HepG2 (cell line): ENCODE results near the gene DNASE2. TPM values are rescaled to one million over a fixed set of nuclear protein-coding genes. Genes with fewer than 3 reads are reported as not detected.
A peak's percentile ranks its signal among the peaks of the same experiment; 100 is the strongest.

Source experiments
- ARID3A ChIP-seq: IDR thresholded peaks from 2 replicates; pipeline ENCODE4 v1.6.1; 2012; ENCODE audit warnings: low read depth, low read length, improper control_type of control experiment
- CBFB ChIP-seq: sonication (generic); formaldehyde crosslinking; IDR thresholded peaks from 2 replicates; pipeline ENCODE4 v1.4.0; 2020; ENCODE audit warnings: missing genetic modification reagents
- GLI4 ChIP-seq: sonication (generic); formaldehyde crosslinking; IDR thresholded peaks from 2 replicates; pipeline ENCODE4 v1.5.1; 2020; ENCODE audit warnings: missing genetic modification reagents, mild to moderate bottlenecking, moderate library complexity, borderline replicate concordance
- GLMP ChIP-seq: sonication (generic); formaldehyde crosslinking; IDR thresholded peaks from 2 replicates; pipeline ENCODE4 v1.9.0; 2021; ENCODE audit warnings: missing genetic modification reagents, mild to moderate bottlenecking, borderline replicate concordance
- MEF2D ChIP-seq: sonication (generic); formaldehyde crosslinking; IDR thresholded peaks from 2 replicates; pipeline ENCODE4 v1.5.1; 2020; ENCODE audit warnings: mild to moderate bottlenecking, missing genetic modification reagents
- MXD3 ChIP-seq: IDR thresholded peaks from 2 replicates; pipeline ENCODE4 v1.6.1; 2016; ENCODE audit warnings: mild to moderate bottlenecking, missing biosample characterization, missing genetic modification reagents
- PHF21A ChIP-seq: sonication (generic); formaldehyde crosslinking; IDR thresholded peaks from 2 replicates; pipeline ENCODE4 v1.5.0; 2020; ENCODE audit warnings: mild to moderate bottlenecking, missing genetic modification reagents
- RCOR2 ChIP-seq: IDR thresholded peaks from 2 replicates; pipeline ENCODE4 v1.6.1; 2016; ENCODE audit warnings: missing biosample characterization, missing genetic modification reagents
- SRSF1 ChIP-seq: fragments of 200-400 bp; formaldehyde crosslinking; optimal IDR thresholded peaks from 2 replicates; pipeline ENCODE3; 2017; ENCODE audit warnings: mild to moderate bottlenecking, low read depth, low read length, moderate library complexity
- TGIF2 ChIP-seq: IDR thresholded peaks from 2 replicates; pipeline ENCODE4 v1.6.1; 2016; ENCODE audit warnings: control low read depth, missing compliant biosample characterization
- ZBTB49 ChIP-seq: sonication (generic); formaldehyde crosslinking; IDR thresholded peaks from 2 replicates; pipeline ENCODE4 v1.4.0; 2020; ENCODE audit warnings: missing genetic modification reagents, borderline replicate concordance
- ZNF552 ChIP-seq: sonication (generic); formaldehyde crosslinking; IDR thresholded peaks from 2 replicates; pipeline ENCODE4 v1.9.0; 2022; ENCODE audit warnings: missing genetic modification reagents, mild to moderate bottlenecking, borderline replicate concordance
- ZNF687 ChIP-seq: sonication (generic); formaldehyde crosslinking; IDR thresholded peaks from 2 replicates; pipeline ENCODE4 v1.5.1; 2020; ENCODE audit warnings: mild to moderate bottlenecking, missing genetic modification reagents, moderate library complexity
- ZNF766 ChIP-seq: sonication (generic); formaldehyde crosslinking; IDR thresholded peaks from 2 replicates; pipeline ENCODE4 v1.5.0; 2020; ENCODE audit warnings: missing genetic modification reagents, borderline replicate concordance
- ZSCAN5A ChIP-seq: sonication (generic); formaldehyde crosslinking; IDR thresholded peaks from 2 replicates; pipeline ENCODE4 v1.8.0; 2022; ENCODE audit warnings: mild to moderate bottlenecking, missing genetic modification reagents, borderline replicate concordance
- polyA plus RNA-seq, 8 experiments: library from polyadenylated mRNA; depleted of rRNA in 3 of 8; stranded (reverse) in 7 of 8; unstranded in 1 of 8; fragments of >200 nt; fragmentation: Illumina TruSeq in 4 of 8; extraction: Trizol in 4 of 8; gene quantifications; 2 replicates each; pipeline versions ENCODE4 v1.2.1 to v1.2.3, GENCODE V29; 2011 to 2016; ENCODE audit warnings: low read depth in 4 of 8, missing spikeins in 1 of 8, mixed read lengths in 1 of 8; ENCODE audit not compliant: insufficient read depth in 1 of 8
- total RNA-seq, 5 experiments: library from RNA; depleted of rRNA; stranded (reverse); fragments of >200 nt; fragmentation: Illumina TruSeq; extraction: Trizol; gene quantifications; 2 replicates each; pipeline ENCODE4 v1.2.3, GENCODE V29; 2016; ENCODE audit warnings: low read depth in 1 of 5

The DNASE2 gene
- total and polyA plus RNA-seq, 2 of the 13 experiments (the other 11 are each of a cell fraction or from before 2014, with no cell fraction given): 7.5 to 16.2 TPM

- peak; percentile 86 for TF ChIP-seq ZNF687 (CRISPR knock-in tag)
- no peak for TF ChIP-seq GLI4
- TF ChIP-seq GLMP (CRISPR knock-in tag): no peak
- peak; percentile 36 for TF ChIP-seq SRSF1
- TF ChIP-seq ARID3A: no peak
- TF ChIP-seq TGIF2 (CRISPR knock-in tag): peak; percentile 16; the same call in 1 of the 2 replicates
- no peak for TF ChIP-seq ZSCAN5A (CRISPR knock-in tag)
- peak; percentile 41; the same call in 1 of the 2 replicates for TF ChIP-seq MXD3
- no peak for TF ChIP-seq ZNF766
- no peak for TF ChIP-seq RCOR2
- TF ChIP-seq PHF21A (CRISPR knock-in tag): peak; percentile 48; the same call in 1 of the 2 replicates
- TF ChIP-seq MEF2D (CRISPR knock-in tag): 0 out of 2 replicates have a peak, but pooled peaks have one; percentile 33
- TF ChIP-seq CBFB (CRISPR knock-in tag): no peak
- TF ChIP-seq ZBTB49: no peak
- no peak for TF ChIP-seq ZNF552 (CRISPR knock-in tag)
These were observed 31.8 kb upstream of the DNASE2 start (continued) for GRCh38 chr19:12913011-12913561.
